ENCODE data around the gene KCNK2.

The KCNK2 gene

GRCh38 chr1:215128504-215128903 lies 46.0 kb downstream of the KCNK2 start:
- H3K27ac ChIP-seq (ENCODE audit: low read depth, low read length, severe bottlenecking) = no peak overlapping the region
- H3K4me1 ChIP-seq (ENCODE audit: control insufficient read depth, insufficient read depth, low read length, poor library complexity, severe bottlenecking) = no peaks in the 10 kb centered on the region
- no peaks in the 10 kb centered on the region for H3K9me3 ChIP-seq (ENCODE audit: control insufficient read depth, low read length)
- H3K36me3 ChIP-seq (ENCODE audit: control insufficient read depth, insufficient read depth, low read length) = no peaks in the 10 kb centered on the region
- H3K4me3 ChIP-seq (ENCODE audit: extremely low read depth, insufficient read depth, low read length, poor library complexity, severe bottlenecking) = no peak overlapping the region

GRCh38 chr1:215131291-215131690 lies 48.8 kb downstream of the KCNK2 start:
- no peak overlapping the region for H3K4me3 ChIP-seq (ENCODE audit: extremely low read depth, insufficient read depth, low read length, poor library complexity, severe bottlenecking)
- H3K9me3 ChIP-seq (ENCODE audit: control insufficient read depth, low read length) = no peaks in the 10 kb centered on the region
- no peaks in the 10 kb centered on the region for H3K36me3 ChIP-seq (ENCODE audit: control insufficient read depth, insufficient read depth, low read length)
- no peak overlapping the region for H3K27ac ChIP-seq (ENCODE audit: low read depth, low read length, severe bottlenecking)
- no peaks in the 10 kb centered on the region for H3K4me1 ChIP-seq (ENCODE audit: control insufficient read depth, insufficient read depth, low read length, poor library complexity, severe bottlenecking)

GRCh38 chr1:215132156-215132555 lies 49.6 kb downstream of the KCNK2 start:
- Histone ChIP-seq H3K27ac (ENCODE audit: low read depth, low read length, severe bottlenecking) (no peak overlapping the region), H3K36me3 (ENCODE audit: control insufficient read depth, insufficient read depth, low read length) (no peaks in the 10 kb centered on the region), H3K4me3 (ENCODE audit: extremely low read depth, insufficient read depth, low read length, poor library complexity, severe bottlenecking) (no peak overlapping the region), H3K9me3 (ENCODE audit: control insufficient read depth, low read length) (no peaks in the 10 kb centered on the region), H3K4me1 (ENCODE audit: control insufficient read depth, insufficient read depth, low read length, poor library complexity, severe bottlenecking) (no peaks in the 10 kb centered on the region)
- WGBS, 2 experiments (ENCODE audit: insufficient coverage in 2 of 2) = no CpG with 5 or more reads among the region's 2 CpGs

GRCh38 chr1:215133532-215133931 lies 51.0 kb downstream of the KCNK2 start:
- Histone ChIP-seq H3K4me1 (ENCODE audit: control insufficient read depth, insufficient read depth, low read length, poor library complexity, severe bottlenecking) (no peaks in the 10 kb centered on the region), H3K27ac (ENCODE audit: low read depth, low read length, severe bottlenecking) (no peak overlapping the region), H3K9me3 (ENCODE audit: control insufficient read depth, low read length) (no peaks in the 10 kb centered on the region), H3K36me3 (ENCODE audit: control insufficient read depth, insufficient read depth, low read length) (no peaks in the 10 kb centered on the region), H3K4me3 (ENCODE audit: extremely low read depth, insufficient read depth, low read length, poor library complexity, severe bottlenecking) (no peak overlapping the region)
- WGBS, 2 experiments (ENCODE audit: insufficient coverage in 2 of 2) = no CpG with 5 or more reads among the region's 1 CpG

GRCh38 chr1:215137985-215138384 lies 55.4 kb downstream of the KCNK2 start:
- WGBS, 2 experiments (ENCODE audit: insufficient coverage in 2 of 2) = 0% methylated on average over 1 of the region's 2 CpGs; no CpG with 5 or more reads in 1 of the 2 experiments
- Histone ChIP-seq H3K9me3 (ENCODE audit: control insufficient read depth, low read length) (peaks cover 5% of the 10 kb centered on the region), H3K27ac (ENCODE audit: low read depth, low read length, severe bottlenecking) (no peak overlapping the region), H3K4me3 (ENCODE audit: extremely low read depth, insufficient read depth, low read length, poor library complexity, severe bottlenecking) (no peak overlapping the region), H3K4me1 (ENCODE audit: control insufficient read depth, insufficient read depth, low read length, poor library complexity, severe bottlenecking) (no peaks in the 10 kb centered on the region), H3K36me3 (ENCODE audit: control insufficient read depth, insufficient read depth, low read length) (no peaks in the 10 kb centered on the region)

GRCh38 chr1:215140135-215140534 lies 57.6 kb downstream of the KCNK2 start:
- WGBS, 2 experiments (ENCODE audit: insufficient coverage in 2 of 2) = 100% methylated on average over 1 of the region's 1 CpG
- H3K36me3 ChIP-seq (ENCODE audit: control insufficient read depth, insufficient read depth, low read length) = no peaks in the 10 kb centered on the region
- no peaks in the 10 kb centered on the region for H3K4me1 ChIP-seq (ENCODE audit: control insufficient read depth, insufficient read depth, low read length, poor library complexity, severe bottlenecking)
- H3K4me3 ChIP-seq (ENCODE audit: extremely low read depth, insufficient read depth, low read length, poor library complexity, severe bottlenecking) = no peak overlapping the region
- peaks cover 5% of the 10 kb centered on the region for H3K9me3 ChIP-seq (ENCODE audit: control insufficient read depth, low read length)
- H3K27ac ChIP-seq (ENCODE audit: low read depth, low read length, severe bottlenecking) = no peak overlapping the region

GRCh38 chr1:215141460-215141859 lies 58.9 kb downstream of the KCNK2 start:
- H3K9me3 ChIP-seq (ENCODE audit: control insufficient read depth, low read length) = peaks cover 5% of the 10 kb centered on the region
- H3K4me1 ChIP-seq (ENCODE audit: control insufficient read depth, insufficient read depth, low read length, poor library complexity, severe bottlenecking) = no peaks in the 10 kb centered on the region
- H3K27ac ChIP-seq (ENCODE audit: low read depth, low read length, severe bottlenecking) = no peak overlapping the region
- no CpG with 5 or more reads among the region's 3 CpGs for WGBS, 2 experiments (ENCODE audit: insufficient coverage in 2 of 2)
- no peak overlapping the region for H3K4me3 ChIP-seq (ENCODE audit: extremely low read depth, insufficient read depth, low read length, poor library complexity, severe bottlenecking)
- H3K36me3 ChIP-seq (ENCODE audit: control insufficient read depth, insufficient read depth, low read length) = no peaks in the 10 kb centered on the region

- WGBS, 2 experiments (ENCODE audit: insufficient coverage in 2 of 2) = 78% methylated on average over 1 of the region's 2 CpGs; no CpG with 5 or more reads in 1 of the 2 experiments
- no peak overlapping the region for H3K4me3 ChIP-seq (ENCODE audit: extremely low read depth, insufficient read depth, low read length, poor library complexity, severe bottlenecking)
- peaks cover 5% of the 10 kb centered on the region for H3K9me3 ChIP-seq (ENCODE audit: control insufficient read depth, low read length)
- H3K27ac ChIP-seq (ENCODE audit: low read depth, low read length, severe bottlenecking) = no peak overlapping the region
- no peaks in the 10 kb centered on the region for H3K36me3 ChIP-seq (ENCODE audit: control insufficient read depth, insufficient read depth, low read length)
- H3K4me1 ChIP-seq (ENCODE audit: control insufficient read depth, insufficient read depth, low read length, poor library complexity, severe bottlenecking) = no peaks in the 10 kb centered on the region
Observed at GRCh38 chr1:215143497-215143896, 61.0 kb downstream of the KCNK2 start.

- H3K4me1 ChIP-seq (ENCODE audit: control insufficient read depth, insufficient read depth, low read length, poor library complexity, severe bottlenecking) = no peaks in the 10 kb centered on the region
- no peak overlapping the region for H3K4me3 ChIP-seq (ENCODE audit: extremely low read depth, insufficient read depth, low read length, poor library complexity, severe bottlenecking)
- 82 to 90% methylated on average over 3 to 4 of the region's 8 CpGs for WGBS, 2 experiments (ENCODE audit: insufficient coverage in 2 of 2)
Observed at GRCh38 chr1:215146240-215146975, 63.9 kb downstream of the KCNK2 start.

GRCh38 chr1:215147024-215147423 lies 64.5 kb downstream of the KCNK2 start:
- H3K4me1 ChIP-seq (ENCODE audit: control insufficient read depth, insufficient read depth, low read length, poor library complexity, severe bottlenecking) = no peaks in the 10 kb centered on the region
- no peak overlapping the region for H3K27ac ChIP-seq (ENCODE audit: low read depth, low read length, severe bottlenecking)
- no peak overlapping the region for H3K4me3 ChIP-seq (ENCODE audit: extremely low read depth, insufficient read depth, low read length, poor library complexity, severe bottlenecking)
- no peaks in the 10 kb centered on the region for H3K9me3 ChIP-seq (ENCODE audit: control insufficient read depth, low read length)
- WGBS, 2 experiments (ENCODE audit: insufficient coverage in 2 of 2) = 80% methylated on average over 1 of the region's 3 CpGs; no CpG with 5 or more reads in 1 of the 2 experiments
- H3K36me3 ChIP-seq (ENCODE audit: control insufficient read depth, insufficient read depth, low read length) = no peaks in the 10 kb centered on the region

More at GRCh38 chr1:215146240-215146975, 63.9 kb downstream of the KCNK2 start:
- Histone ChIP-seq H3K27ac (ENCODE audit: low read depth, low read length, severe bottlenecking) (no peak overlapping the region), H3K36me3 (ENCODE audit: control insufficient read depth, insufficient read depth, low read length) (no peaks in the 10 kb centered on the region), H3K9me3 (ENCODE audit: control insufficient read depth, low read length) (peaks cover 2% of the 10 kb centered on the region)

- 80% methylated on average over 1 of the region's 2 CpGs; no CpG with 5 or more reads in 1 of the 2 experiments for WGBS, 2 experiments (ENCODE audit: insufficient coverage in 2 of 2)
- H3K9me3 ChIP-seq (ENCODE audit: control insufficient read depth, low read length) = no peaks in the 10 kb centered on the region
Observed at GRCh38 chr1:215151841-215152549, 69.5 kb downstream of the KCNK2 start.

More at GRCh38 chr1:215151841-215152549, 69.5 kb downstream of the KCNK2 start:
- Histone ChIP-seq H3K36me3 (ENCODE audit: control insufficient read depth, insufficient read depth, low read length) (no peaks in the 10 kb centered on the region), H3K4me3 (ENCODE audit: extremely low read depth, insufficient read depth, low read length, poor library complexity, severe bottlenecking) (no peak overlapping the region), H3K4me1 (ENCODE audit: control insufficient read depth, insufficient read depth, low read length, poor library complexity, severe bottlenecking) (no peaks in the 10 kb centered on the region), H3K27ac (ENCODE audit: low read depth, low read length, severe bottlenecking) (no peak overlapping the region)

All from mesodermal cell (in vitro differentiated cells).